K562 treated with DMSO at 1 percent for 12 hours (cell line): Measurements from ENCODE around the gene CPSF7. TPM values are rescaled to one million over a fixed set of nuclear protein-coding genes. Genes with fewer than 3 reads are reported as not detected.

Experiments used
- total RNA-seq: library from RNA; unstranded; fragments of 300-600 nt; gene quantifications from 2 replicates; pipeline ENCODE4 v1.2.3, GENCODE V29; 2022; ENCODE audit not compliant: insufficient read depth

The CPSF7 gene, protein sequence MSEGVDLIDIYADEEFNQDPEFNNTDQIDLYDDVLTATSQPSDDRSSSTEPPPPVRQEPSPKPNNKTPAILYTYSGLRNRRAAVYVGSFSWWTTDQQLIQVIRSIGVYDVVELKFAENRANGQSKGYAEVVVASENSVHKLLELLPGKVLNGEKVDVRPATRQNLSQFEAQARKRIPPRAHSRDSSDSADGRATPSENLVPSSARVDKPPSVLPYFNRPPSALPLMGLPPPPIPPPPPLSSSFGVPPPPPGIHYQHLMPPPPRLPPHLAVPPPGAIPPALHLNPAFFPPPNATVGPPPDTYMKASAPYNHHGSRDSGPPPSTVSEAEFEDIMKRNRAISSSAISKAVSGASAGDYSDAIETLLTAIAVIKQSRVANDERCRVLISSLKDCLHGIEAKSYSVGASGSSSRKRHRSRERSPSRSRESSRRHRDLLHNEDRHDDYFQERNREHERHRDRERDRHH
- total RNA-seq: 26.9 and 72.1 TPM in 2 replicates

GRCh38 chr11:61429691-61430582 is at the start of gene CPSF7, which contains the start of gene SDHAF2:
CPSF7 (minus strand) TSS chr11:61429975; CDS start chr11:61429235, 740 bp downstream.
SDHAF2 (plus strand) TSS chr11:61430124; CDS start chr11:61430147, 23 bp downstream.

DNA sequence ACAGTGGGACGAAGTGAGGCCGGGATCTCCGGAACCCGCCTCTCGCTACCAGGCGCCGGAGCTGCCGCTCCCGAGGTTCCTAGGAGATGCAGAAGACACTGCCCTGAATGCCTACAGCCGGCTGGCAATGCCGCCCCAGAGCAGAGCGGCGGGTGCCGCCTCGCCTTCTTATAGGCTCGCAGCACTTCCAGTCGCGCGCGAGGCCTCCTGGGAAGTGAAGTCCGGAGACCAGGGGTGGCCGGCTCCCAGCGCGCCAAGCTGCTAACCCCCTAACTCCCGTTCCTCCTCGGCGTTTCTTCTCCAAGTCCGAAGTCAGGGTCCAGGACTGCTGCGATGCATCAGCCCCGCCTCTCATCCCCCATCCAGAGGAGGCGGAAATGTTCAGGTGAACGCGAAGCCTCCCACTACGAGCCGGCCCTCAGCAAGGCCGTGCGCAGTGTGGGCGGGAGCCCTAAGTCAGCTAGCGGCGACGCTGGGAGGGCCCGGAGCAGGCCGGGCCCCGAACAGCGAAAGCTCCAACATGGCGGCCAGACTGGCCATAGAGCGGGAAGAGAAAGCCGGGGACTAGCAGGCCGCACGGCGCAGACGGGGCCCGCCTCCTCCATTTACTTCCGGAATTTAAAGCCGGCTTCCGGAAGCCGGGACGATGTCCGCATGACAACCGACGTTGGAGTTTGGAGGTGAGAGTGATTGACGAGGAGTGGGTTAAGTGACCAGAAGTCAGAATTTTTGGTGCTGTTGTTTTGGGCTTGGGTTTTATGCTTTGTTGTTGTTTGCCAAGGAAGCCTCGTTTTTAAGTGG is 67.8 kb downstream of the CPSF7 start, which contains the start of the genes CYB561A3 and TMEM138:
Gene CYB561A3, minus strand, starts transcription at position 142 of the 801 bp plus-strand sequence. CDS start 5,169 bp downstream, outside the sequence.
Gene TMEM138, plus strand, starts transcription at position 634 of the 801 bp plus-strand sequence. CDS start 2,017 bp downstream, outside the sequence.

Other genes with a start within 250 kb of the CPSF7 start
- gene PGA3, start 226.5 kb downstream of the CPSF7 start, total RNA-seq: not detected in 2 replicates
- not detected in 2 replicates for gene PGA4, start 207.6 kb downstream of the CPSF7 start, total RNA-seq
- not detected in 2 replicates for gene PGA5, start 188.8 kb downstream of the CPSF7 start, total RNA-seq
- gene VWCE, start 134.7 kb downstream of the CPSF7 start, total RNA-seq: 1.9 and 2.8 TPM in 2 replicates
- gene DDB1, start 96.9 kb downstream of the CPSF7 start, total RNA-seq: 116 and 164 TPM in 2 replicates
- gene TKFC, start 96.7 kb downstream of the CPSF7 start, total RNA-seq: 18.6 and 23.8 TPM in 2 replicates
- 69.1 and 92.4 TPM in 2 replicates for gene CYB561A3, start 68.1 kb downstream of the CPSF7 start, total RNA-seq
- gene TMEM138, start 67.6 kb downstream of the CPSF7 start, total RNA-seq: 25.5 and 31.9 TPM in 2 replicates
- 6.9 and 8.2 TPM in 2 replicates for gene TMEM216, start 37.4 kb downstream of the CPSF7 start, total RNA-seq
- 48.0 and 53.6 TPM in 2 replicates for gene SDHAF2, start 149 bp upstream of the CPSF7 start, total RNA-seq
- gene LRRC10B, start 78.8 kb upstream of the CPSF7 start, total RNA-seq: not detected in 2 replicates
- gene SYT7, start 151.1 kb upstream of the CPSF7 start, total RNA-seq: 0.16 TPM in 1 of 2 replicates, not detected in the other